Cerebellar nuclear complex (tissue), 1 donor: Measurements from ENCODE around the gene SEMA3E.

ENCODE experiments used
- DNase-seq, 2 experiments: peaks; one replicate each; lab custom pipeline; 2025; lab: John Stamatoyannopoulos, UW

SEMA3E gene

GRCh38 chr7:83640731-83641537 lies 8.0 kb downstream of the SEMA3E start:
- no peak for DNase-seq

DNA sequence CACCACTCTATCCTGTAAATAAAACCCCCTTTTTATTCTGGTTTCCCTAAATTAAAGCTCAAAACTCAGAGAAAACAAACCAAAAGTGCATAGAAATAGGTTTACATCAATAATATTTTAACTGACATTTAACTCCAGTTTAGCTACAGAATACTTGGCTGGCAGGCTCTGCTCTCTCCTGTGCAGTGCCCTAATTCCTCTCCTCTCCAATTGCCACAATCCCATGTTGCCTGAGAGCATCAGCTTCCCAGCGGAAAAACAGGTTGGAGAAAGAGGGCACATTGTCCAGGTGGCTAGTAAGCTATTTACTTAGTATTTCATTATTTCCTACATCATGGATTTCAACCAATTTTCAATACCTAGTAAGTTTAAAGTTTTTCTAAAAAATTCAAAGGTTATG lies 8.7 kb downstream of the SEMA3E start:
- no peak for DNase-seq

DNA sequence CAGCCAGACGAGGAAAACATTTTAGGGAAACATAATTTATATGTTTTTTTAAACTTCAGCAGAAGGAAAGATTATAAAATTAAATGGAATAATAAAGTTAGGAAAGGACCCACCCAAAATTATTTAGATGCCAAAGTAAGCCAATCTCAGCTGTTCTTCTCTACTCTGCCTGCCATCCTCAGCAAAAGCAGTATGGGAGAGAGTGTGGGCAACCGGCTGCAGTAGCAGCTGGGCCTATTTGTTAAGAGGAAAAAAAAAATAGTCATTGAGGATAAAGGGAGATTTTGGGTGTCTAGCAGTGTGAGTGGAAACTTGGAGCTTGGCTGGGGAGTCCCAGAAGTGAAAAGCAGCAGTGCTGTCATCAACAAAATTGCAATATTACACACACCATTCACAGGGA lies 15.4 kb downstream of the SEMA3E start:
- no peak for DNase-seq

GRCh38 chr7:83629117-83629880 lies 19.6 kb downstream of the SEMA3E start:
- DNase-seq = no peak

DNA sequence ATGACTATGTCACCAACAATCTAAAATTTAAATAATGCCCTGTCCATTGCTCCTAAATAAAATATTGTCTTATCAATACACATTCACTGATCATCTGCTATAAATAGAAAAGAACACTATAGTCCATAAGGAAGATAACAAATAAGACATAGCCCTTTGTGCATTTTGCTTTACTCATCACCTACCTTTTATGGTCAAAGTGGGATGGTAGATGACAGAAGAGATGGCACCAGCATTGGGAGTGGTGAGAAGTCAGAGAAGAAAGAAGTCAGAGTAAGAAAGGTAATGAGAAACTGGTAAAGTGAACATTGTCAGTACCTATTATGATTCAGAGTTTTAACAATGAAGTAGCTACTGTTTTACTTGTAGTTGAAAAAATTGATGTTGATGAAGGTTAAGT lies 31.1 kb downstream of the SEMA3E start:
- DNase-seq = no peak

DNA sequence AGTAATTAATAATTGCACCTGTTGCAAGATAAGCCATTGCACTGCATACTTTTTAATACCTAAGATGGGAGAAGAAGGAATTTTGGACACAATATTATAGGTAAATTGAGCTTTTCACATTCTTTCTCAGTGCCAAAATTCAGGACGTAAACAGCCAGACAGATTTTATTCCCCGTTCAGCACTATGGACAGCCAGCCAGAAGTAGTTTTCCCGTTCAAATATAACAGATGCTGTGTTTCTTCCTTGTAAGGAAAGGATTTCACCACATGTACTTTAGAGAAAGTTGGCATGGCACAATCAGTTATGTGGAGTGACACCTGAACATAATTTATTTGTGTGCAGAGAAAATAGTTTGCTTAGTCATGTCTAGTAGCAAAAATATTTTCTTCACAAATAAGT lies 34.8 kb downstream of the SEMA3E start:
- DNase-seq = no peak

GRCh38 chr7:83613232-83613631 lies 35.7 kb downstream of the SEMA3E start:
- DNase-seq = no peak

GRCh38 chr7:83611776-83612175 lies 37.2 kb downstream of the SEMA3E start:
- DNase-seq = no peak

DNA sequence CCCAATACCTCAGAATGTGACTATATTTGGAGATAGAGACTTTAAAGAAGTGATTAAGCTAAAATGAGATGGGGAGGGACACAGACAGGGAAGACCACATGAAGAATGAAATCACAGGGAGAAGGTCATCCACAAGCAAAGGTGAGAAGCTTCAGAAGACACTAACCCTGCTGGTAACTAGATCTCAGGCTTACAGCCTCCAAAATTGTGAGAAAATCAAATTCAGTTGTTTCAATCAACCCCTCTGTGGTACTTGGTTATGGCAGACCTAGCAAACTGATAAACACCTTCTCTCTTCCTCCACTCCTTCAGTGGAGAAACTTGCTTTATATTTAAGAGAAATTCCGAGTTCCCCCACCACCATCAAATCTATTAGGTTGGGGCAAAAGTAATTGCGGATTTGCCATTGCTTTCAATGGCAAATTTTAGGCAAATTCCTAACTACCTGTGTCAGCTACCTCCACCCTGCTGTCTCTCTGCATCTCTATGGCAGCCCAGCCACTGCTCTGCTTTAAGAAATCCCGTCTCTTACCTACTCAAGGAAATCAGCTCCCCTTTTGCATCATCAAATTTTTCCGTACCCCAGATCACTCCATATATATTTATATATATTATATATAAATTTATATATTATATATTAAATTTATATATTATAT lies 38.2 kb downstream of the SEMA3E start:
- DNase-seq = no peak

DNA sequence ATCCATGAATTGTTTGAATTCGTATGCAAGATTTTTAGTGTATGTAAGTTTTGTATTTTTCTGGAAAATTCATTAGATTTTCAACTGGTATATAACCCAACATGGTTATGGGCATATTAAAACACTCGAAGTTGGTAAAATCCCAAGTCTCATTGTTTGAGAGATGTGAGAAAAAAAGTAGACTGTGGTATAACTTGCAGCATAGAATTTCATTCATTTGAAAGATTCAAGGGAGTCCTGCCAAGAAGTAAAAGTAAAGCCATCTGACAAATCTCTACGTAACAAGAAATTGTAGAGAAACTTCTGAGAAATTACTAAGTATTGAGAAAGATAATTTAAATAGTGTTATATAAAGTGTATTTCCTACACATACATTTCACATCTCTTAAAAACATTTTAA lies 40.2 kb downstream of the SEMA3E start:
- DNase-seq = no peak

GRCh38 chr7:83603649-83604048 lies 45.3 kb downstream of the SEMA3E start:
- DNase-seq = no peak

DNA sequence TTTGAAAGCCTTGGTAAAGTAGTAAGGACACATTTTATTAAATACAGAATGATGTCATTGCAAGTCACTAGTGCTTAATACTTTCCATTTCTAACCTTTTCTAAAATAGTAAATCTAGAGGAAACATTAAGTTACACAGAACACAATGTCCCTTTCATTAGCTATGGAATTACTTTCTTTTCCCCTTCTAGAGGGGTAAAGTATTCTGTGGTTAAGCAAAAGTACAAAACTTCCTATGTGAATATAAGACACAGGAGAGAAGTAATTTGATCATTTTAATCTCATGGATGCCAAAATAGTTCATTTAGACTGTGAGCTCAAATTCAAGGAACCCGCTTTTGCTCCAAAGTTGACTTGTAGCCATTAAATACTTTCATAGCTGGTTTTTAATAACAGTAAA lies 49.8 kb downstream of the SEMA3E start:
- no peak for DNase-seq

GRCh38 chr7:83593921-83594475 lies 54.9 kb downstream of the SEMA3E start:
- DNase-seq = no peak

DNA sequence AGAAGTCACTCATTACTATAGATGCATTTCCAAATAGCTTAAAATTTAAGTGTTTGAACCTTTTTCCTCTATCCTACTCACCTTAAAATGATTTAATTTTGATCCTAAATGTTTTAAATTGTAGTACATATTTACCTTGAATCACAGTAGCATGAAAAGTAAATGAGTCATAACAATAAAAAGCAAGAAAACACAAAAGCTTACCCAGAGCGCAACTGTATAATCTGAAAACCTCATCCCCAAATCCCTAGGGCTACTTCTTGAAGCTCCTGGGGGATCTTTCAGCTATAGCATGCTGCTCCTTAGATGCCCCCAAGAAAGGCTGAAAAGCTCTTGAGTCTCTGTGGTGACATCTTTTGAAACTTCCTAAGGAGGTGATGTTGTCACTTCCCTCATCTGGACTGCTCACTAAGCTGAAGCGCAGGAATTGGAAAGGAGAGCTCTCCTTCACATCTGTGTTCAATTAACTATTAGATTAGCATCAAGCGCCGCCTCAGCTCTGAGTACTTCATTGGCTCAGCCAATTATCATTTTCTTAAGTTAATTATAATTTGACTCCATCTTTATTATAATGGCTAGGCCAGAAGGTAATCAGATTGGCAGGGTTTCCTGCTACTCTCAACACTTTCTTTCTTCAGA lies 60.2 kb downstream of the SEMA3E start:
- no peak for DNase-seq

DNA sequence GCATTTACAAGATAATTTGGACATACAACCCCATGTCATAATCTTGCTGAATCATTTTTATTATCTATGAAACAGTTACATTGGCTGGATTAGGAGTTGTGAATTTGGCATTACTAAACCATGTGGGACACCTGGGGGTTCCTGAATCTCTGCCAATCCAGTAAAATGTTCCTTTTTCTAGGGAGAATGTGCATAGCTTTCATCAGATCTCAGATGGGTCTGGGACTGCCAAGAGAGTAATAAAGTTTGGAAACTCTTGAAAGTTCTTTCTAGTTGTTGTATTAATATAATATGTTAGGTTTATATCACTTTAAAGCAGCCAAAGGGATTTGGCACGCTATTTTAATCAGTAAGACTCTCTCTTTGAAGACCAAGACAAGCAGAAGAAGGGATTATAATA lies 62.7 kb downstream of the SEMA3E start:
- no peak for DNase-seq

GRCh38 chr7:83581667-83582435 lies 67.1 kb downstream of the SEMA3E start:
- DNase-seq = no peak

- no peak for DNase-seq
Measured at GRCh38 chr7:83579740-83580139, 69.2 kb downstream of the SEMA3E start.

GRCh38 chr7:83575436-83575835 lies 73.5 kb downstream of the SEMA3E start:
- DNase-seq = no peak

DNA sequence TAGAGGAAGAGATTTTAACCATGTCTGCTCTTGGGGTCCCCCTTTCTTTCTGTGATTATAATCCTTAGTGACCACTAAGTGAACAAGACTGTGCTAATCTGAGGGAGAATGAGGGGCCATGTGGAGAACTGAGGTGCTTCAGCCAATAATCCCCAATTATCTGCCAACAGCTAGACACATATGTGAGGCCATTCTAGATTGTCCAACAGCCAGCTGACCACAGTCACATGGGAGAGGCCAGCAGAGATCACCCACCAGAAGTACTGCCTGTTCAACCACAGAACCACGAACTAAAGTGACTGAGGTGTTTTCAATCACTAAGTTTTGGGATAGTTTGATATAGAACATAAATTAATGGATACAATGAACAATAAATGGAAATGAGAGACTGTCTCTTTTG lies 74.3 kb downstream of the SEMA3E start:
- DNase-seq = no peak

DNA sequence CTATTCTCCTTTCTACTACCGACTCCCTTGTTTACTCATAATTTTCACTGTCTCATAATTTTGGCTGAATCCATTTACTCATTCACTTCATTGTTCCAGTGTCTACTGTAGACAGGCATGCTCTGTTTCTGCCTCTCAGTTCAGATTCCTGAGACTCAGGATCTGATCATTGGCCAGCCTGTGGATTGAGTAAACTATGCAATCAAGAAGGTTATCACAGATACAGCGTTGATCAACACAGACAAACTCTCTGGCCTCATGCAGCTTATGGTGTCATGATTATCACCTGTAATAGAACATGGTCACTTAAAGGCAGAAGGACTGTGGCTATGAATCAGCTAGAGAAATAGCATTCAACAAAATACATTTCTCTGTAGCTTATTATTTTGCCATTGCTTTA lies 86.0 kb downstream of the SEMA3E start:
- no peak for DNase-seq

DNA sequence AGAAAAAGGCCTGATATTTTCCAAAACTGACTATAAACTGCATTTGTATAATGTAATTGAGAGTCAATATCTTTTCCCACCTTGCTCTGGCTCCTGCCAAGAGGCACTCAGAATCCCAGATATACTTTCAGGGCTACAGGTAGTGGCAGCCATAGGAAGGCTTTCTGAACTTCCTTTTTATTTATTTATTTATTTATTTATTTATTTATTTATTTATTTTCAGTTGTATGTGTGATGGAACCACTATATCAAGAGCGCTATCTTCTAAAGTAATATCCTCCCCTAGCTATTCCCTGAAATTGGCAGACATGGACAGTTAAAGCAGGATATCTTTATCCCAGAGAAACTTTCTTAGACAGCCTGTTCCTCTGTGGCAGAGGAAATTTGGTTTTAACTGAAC lies 86.7 kb downstream of the SEMA3E start:
- DNase-seq = no peak
